GM12878 (cell line): ENCODE data around the gene STRN4. TPM values are rescaled to one million over a fixed set of nuclear protein-coding genes. Genes with fewer than 3 reads are reported as not detected.
A peak's percentile ranks its signal among the peaks of the same experiment; 100 is the strongest.

ENCODE experiments used
- ETV6 ChIP-seq, 2 experiments: fragments of 450-650 bp in 1 of 2; IDR thresholded peaks in 1 of 2; conservative IDR thresholded peaks in 1 of 2; 2 replicates each; pipeline ENCODE4 v1.6.1; 2014; ENCODE audit warnings: antibody characterized with exemption in 1 of 2, borderline replicate concordance in 1 of 2, low read depth in 1 of 2, mild to moderate bottlenecking in 1 of 2, moderate library complexity in 1 of 2
- GATAD2B ChIP-seq: fragments of 450-650 bp; conservative IDR thresholded peaks from 2 replicates; pipeline ENCODE4 v1.6.1; 2017; ENCODE audit warnings: low read depth, mild to moderate bottlenecking, moderate library complexity
- NR2F1 ChIP-seq: fragments of 450-650 bp; conservative IDR thresholded peaks from 2 replicates; pipeline ENCODE4 v1.6.1; 2017; ENCODE audit warnings: mild to moderate bottlenecking
- SMARCA5 ChIP-seq: fragments of 450-650 bp; IDR thresholded peaks from 2 replicates; pipeline ENCODE4 v1.6.1; 2017; ENCODE audit warnings: mild to moderate bottlenecking
- polyA plus RNA-seq, 11 experiments: library from polyadenylated mRNA; depleted of rRNA in 4 of 11; unstranded in 6 of 11; stranded (reverse) in 5 of 11; fragments of >200 nt; fragmentation: Nextera tagmentation in 4 of 11; fragmentation: Illumina TruSeq in 1 of 11; extraction: Ambion mirVana in 4 of 11; extraction: Trizol in 1 of 11; gene quantifications; 1 replicate in 1 of 11; 2 replicates in 10 of 11; pipeline versions ENCODE4 v1.2.1 to v1.2.3, GENCODE V29; 2011 to 2016; ENCODE audit warnings: inconsistent platforms in 2 of 11, missing spikeins in 2 of 11, low read depth in 1 of 11
- total RNA-seq, 4 experiments: library from RNA; depleted of rRNA in 3 of 4; stranded (reverse); fragments of >200 nt in 3 of 4; fragmentation: Illumina TruSeq in 1 of 4; extraction: Trizol in 1 of 4; gene quantifications; 2 replicates each; pipeline versions ENCODE4 v1.2.1 to v1.2.3, GENCODE V29; 2013 to 2021
- TF ChIP-seq, protein P1 (sequence below): fragments of 450-650 bp; IDR thresholded peaks from 2 replicates; pipeline ENCODE4 v1.6.1; 2016; ENCODE audit warnings: mild to moderate bottlenecking, moderate library complexity, borderline replicate concordance

STRN4 gene
- total and polyA plus RNA-seq, 10 of the 15 experiments (the other 5 are each of a cell fraction or from before 2014, with no cell fraction given): 0.42 to 62.8 (median 22.5) TPM

DNA sequence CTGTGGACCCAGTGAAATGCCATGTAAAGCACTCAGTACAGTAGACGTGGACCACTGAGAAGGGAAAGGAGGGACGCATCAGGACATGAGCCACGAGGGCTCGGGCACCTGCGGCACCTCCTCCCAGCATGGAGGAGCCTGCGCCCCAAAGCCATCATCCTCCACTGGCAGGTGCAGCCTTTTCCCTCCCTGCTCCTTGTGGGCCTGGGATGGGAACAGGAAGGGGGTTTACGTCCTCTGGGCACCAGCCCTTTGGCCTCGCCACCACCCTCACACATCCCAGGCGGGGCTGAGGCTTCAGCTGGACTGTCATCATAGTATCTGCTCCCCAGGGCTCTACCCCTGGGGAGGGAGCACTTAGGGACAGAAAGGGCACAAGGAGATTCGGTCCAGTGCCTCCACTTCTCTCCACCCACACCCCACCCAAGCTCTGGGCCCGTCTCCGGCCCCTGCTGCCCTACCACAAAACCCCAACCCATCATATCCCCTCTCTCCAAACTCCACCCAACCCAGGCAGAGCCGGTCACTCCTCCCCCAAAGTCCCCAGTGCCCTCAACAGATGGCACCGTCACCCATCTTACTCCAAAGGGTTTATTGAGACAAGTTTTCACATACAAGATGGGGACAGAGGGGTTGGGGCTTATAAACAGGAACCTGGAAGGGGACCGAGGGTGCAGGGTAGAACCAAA is 27.2 kb downstream of the STRN4 start (continued):
- TF ChIP-seq, protein P1, sequence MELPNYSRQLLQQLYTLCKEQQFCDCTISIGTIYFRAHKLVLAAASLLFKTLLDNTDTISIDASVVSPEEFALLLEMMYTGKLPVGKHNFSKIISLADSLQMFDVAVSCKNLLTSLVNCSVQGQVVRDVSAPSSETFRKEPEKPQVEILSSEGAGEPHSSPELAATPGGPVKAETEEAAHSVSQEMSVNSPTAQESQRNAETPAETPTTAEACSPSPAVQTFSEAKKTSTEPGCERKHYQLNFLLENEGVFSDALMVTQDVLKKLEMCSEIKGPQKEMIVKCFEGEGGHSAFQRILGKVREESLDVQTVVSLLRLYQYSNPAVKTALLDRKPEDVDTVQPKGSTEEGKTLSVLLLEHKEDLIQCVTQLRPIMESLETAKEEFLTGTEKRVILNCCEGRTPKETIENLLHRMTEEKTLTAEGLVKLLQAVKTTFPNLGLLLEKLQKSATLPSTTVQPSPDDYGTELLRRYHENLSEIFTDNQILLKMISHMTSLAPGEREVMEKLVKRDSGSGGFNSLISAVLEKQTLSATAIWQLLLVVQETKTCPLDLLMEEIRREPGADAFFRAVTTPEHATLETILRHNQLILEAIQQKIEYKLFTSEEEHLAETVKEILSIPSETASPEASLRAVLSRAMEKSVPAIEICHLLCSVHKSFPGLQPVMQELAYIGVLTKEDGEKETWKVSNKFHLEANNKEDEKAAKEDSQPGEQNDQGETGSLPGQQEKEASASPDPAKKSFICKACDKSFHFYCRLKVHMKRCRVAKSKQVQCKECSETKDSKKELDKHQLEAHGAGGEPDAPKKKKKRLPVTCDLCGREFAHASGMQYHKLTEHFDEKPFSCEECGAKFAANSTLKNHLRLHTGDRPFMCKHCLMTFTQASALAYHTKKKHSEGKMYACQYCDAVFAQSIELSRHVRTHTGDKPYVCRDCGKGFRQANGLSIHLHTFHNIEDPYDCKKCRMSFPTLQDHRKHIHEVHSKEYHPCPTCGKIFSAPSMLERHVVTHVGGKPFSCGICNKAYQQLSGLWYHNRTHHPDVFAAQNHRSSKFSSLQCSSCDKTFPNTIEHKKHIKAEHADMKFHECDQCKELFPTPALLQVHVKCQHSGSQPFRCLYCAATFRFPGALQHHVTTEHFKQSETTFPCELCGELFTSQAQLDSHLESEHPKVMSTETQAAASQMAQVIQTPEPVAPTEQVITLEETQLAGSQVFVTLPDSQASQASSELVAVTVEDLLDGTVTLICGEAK: no peak
- TF ChIP-seq GATAD2B (peak; percentile 26; the same call in 1 of the 2 replicates), NR2F1 (0 out of 2 replicates have a peak, but pooled peaks have one; percentile 32), ETV6 (conservative IDR thresholded peaks at IDR 0.05 in 1 of 2, IDR thresholded peaks at IDR 0.05 in 1 of 2; ENCODE audit: borderline replicate concordance in 1 of 2, low read depth in 1 of 2) (peak in 1 of 2 experiments; percentile 68; a peak in 2 of 4 replicates), SMARCA5 (peak; percentile 43; the same call in 1 of the 2 replicates)
- TF ChIP-seq, all 136 proteins: peak for 17
